Activated CD8-positive, alpha-beta memory T cell treated with anti-CD3 and anti-CD28 coated beads, Interleukin-2, amount 50 U/mL, for 24 hours (primary cell): ENCODE results near the gene TGFB1.
"Not testable (repeated sequence)": the region's sequence is repeated elsewhere in the genome, so short reads cannot be mapped to it uniquely, and the experiment has no call there.

Experiments
- DNase-seq: peaks from one replicate; pipeline ENCODE4 v3.0.0-alpha.2; 2020; ENCODE audit errors: extremely low read depth

TGFB1 gene

GRCh38 chr19:41300555-41300954 is 53.2 kb downstream of the TGFB1 start:
- DNase-seq = no peak

DNA sequence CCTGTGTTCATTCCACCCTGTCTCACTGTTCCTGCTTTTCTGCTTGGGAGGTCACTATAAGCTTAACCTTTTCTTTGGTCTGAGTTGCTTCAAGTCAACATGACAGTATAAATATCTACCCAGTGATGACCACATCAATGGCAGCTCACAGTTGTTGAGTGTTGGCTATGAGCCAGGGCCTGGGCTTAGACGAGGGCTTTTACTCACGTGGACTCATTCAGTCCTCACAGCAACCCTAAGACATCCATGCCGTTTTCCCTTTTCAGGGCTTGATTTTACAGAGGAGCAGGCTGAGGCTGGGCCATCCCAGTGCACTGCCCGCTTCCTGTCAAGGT is 54.0 kb downstream of the TGFB1 start:
- no peak for DNase-seq

GRCh38 chr19:41299046-41299754 is 54.5 kb downstream of the TGFB1 start:
- DNase-seq = no peak

GRCh38 chr19:41298348-41298964 is 55.3 kb downstream of the TGFB1 start:
- DNase-seq = no peak

DNA sequence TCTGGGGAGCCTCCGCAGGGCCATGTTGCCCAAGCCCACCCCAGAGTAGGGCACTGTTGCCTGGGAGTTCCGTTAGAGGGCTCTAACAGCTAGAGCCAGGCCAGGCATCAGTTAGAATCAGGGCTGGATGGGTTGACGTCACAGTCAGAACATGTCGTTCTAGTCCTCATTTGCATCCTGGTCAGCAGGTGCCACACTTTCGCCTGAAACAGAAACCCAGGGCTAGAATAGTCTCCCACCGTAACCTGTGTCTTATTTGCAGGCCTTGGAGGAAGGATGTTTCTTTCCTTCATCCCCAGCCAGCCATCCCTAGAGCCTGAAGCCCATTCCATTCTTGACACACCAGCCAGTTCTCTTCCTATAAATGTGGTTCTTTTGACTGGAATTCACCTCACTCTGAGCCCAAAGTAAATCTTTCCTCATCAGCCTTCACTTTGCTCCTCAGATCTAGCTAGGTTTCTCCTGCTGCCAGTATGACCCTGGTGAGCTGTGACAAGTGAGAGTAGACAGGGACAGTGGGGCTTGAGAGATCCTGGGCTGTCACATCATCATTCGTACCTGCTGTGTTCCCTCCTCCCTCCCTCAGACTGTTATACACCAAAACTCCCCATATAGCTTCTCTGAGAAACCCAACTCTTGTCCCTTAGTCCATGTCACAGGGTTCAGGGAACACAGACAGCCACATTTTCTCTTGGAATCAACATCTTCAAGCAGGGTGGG is 55.9 kb downstream of the TGFB1 start:
- DNase-seq = no peak

DNA sequence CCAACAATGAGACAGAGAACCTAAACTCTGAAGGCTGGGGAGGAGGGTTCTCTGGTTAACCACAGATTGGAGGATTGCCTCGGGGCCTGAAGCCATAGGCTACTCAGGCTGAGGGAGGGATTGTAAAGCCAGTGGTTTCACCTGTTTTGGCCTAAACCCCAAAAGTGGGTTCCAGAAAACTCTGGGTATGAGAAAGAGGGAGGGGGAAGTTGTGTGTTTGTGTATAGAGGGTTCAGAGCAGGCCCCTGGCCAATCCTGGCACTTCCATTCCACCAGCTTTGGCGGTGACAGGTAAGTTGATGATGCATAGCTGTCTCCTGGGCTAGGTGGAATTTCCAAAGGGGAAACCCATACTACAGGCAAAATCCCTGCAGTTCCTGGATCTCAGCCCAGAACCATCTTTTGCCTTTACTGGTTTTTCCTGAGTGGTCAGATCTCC is 57.3 kb downstream of the TGFB1 start:
- DNase-seq = no peak

GRCh38 chr19:41295499-41295898 is 58.2 kb downstream of the TGFB1 start:
- no peak for DNase-seq

- no peak for DNase-seq
Measured at GRCh38 chr19:41294393-41294792, 59.3 kb downstream of the TGFB1 start.

- not testable (repeated sequence) for DNase-seq
Measured at GRCh38 chr19:41289814-41290213, 63.9 kb downstream of the TGFB1 start.

GRCh38 chr19:41288673-41289530 is 64.8 kb downstream of the TGFB1 start:
- no peak for DNase-seq
